ENCODE data around the gene SLC30A4.

DNA sequence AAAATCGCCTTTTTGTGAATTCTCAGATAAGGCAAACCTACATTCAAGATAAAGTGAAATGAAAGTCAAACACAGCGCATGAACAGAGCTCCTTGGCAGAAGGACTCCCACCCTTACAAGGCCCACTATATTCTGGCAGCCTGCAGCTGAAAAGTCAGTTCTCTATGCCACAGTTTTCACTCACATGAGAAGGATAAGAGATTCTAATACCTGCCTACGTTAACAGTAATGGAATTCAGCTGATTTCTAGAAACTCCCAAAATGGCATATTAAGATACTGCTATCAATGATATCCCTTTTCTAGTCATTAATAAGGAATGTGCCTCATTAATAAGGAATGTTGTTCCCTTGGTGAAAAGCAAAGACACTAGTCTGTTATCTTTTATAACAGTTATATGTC lies 27.0 kb downstream of the SLC30A4 start:
- TF ChIP-seq GATA3 (IDR thresholded peaks at IDR 0.05; ENCODE audit: low read depth, low read length) (no peak), GATA2 (IDR thresholded peaks at IDR 0.05; ENCODE audit: low read depth, low read length) (no peak)
